Upper lobe of left lung (tissue), 6 donors: ENCODE data around the gene TREH. TPM values are rescaled to one million over a fixed set of nuclear protein-coding genes. Genes with fewer than 3 reads are reported as not detected.
"Not testable (repeated sequence)": the region's sequence is repeated elsewhere in the genome, so short reads cannot be mapped to it uniquely, and the experiment has no call there.

Source experiments
- ATAC-seq, 2 donors: fragments of 200-7000 bp; cut with Tn5 transposase; one replicate each; pipeline ENCODE4 v1.9.1; 2022; ENCODE audit warnings: mild to moderate bottlenecking in 2 of 2, moderate library complexity in 2 of 2; ENCODE audit not compliant: low FRiP score in 2 of 2
- DNase-seq, 2 donors: peaks; one replicate each; pipeline ENCODE4 v3.0.0-alpha.2; 2019 to 2020
- H3K27ac ChIP-seq, 4 donors: fragments of 200-600 bp; sonication (generic); one replicate each; pipeline ENCODE4 v1.5.1; 2016 to 2019
- H3K27me3 ChIP-seq, 4 donors: fragments of 200-600 bp; sonication (generic); one replicate each; pipeline ENCODE4 v1.5.1; 2017 to 2019
- H3K36me3 ChIP-seq, 4 donors: fragments of 200-600 bp; sonication (generic); one replicate each; pipeline ENCODE4 v1.5.1; 2016 to 2019
- H3K4me1 ChIP-seq, 4 donors: fragments of 200-600 bp; sonication (generic); one replicate each; pipeline ENCODE4 v1.5.1; 2018 to 2019
- H3K4me3 ChIP-seq, 4 donors: fragments of 200-600 bp; sonication (generic); one replicate each; pipeline ENCODE4 v1.5.1; 2017 to 2019; ENCODE audit warnings: mild to moderate bottlenecking in 2 of 4, moderate library complexity in 1 of 4
- H3K9me3 ChIP-seq, 4 donors: fragments of 200-600 bp; sonication (generic); one replicate each; pipeline ENCODE4 v1.5.1; 2018 to 2019
- EP300 ChIP-seq, 4 donors: sonication (generic); formaldehyde crosslinking; IDR thresholded peaks; one replicate each; pipeline ENCODE4 v1.5.1; 2017; ENCODE audit warnings: antibody characterized with exemption in 4 of 4, control low read depth in 2 of 4
- POLR2A ChIP-seq, 4 donors: fragments of 450-650 bp; IDR thresholded peaks; one replicate each; pipeline ENCODE4 v1.5.1; 2016 to 2017; ENCODE audit warnings: antibody characterized with exemption in 4 of 4, mild to moderate bottlenecking in 2 of 4
- POLR2AphosphoS5 ChIP-seq, 2 donors: sonication (generic); formaldehyde crosslinking; IDR thresholded peaks; one replicate each; pipeline ENCODE4 v1.5.1; 2017; ENCODE audit warnings: antibody characterized with exemption in 2 of 2
- WGBS, 2 donors: methylation state at CpG; one replicate each; pipeline ENCODE4 v1.1.5; 2017 to 2018; 5-methylcytosine and 5-hydroxymethylcytosine counted together
- total RNA-seq, 6 donors: library from RNA; depleted of rRNA in 4 of 6; stranded (reverse); fragments of >200 nt in 4 of 6; gene quantifications; one replicate each; pipeline versions ENCODE4 v1.1.0 to v1.2.1, GENCODE V29; 2016 to 2021
- TF ChIP-seq, protein P1 (sequence below), 6 experiments: fragments of 450-650 bp in 4 of 6; fragments of 200-600 bp in 2 of 6; sonication (generic) in 2 of 6; IDR thresholded peaks; one replicate each; pipeline ENCODE4 v1.5.1; 2016 to 2019; ENCODE audit warnings: antibody characterized with exemption in 6 of 6
- donor health status: DM: no; HTN: no; CAD: no; lungs with moderate emphysema.
- donor health status: DM: no; HTN: yes; CAD: no; lungs with severe emphysema.

Gene TREH
- total RNA-seq, 6 donors from 2014 or later: 0.17 to 1.0 (median 0.89) TPM; not detected in 3

DNA sequence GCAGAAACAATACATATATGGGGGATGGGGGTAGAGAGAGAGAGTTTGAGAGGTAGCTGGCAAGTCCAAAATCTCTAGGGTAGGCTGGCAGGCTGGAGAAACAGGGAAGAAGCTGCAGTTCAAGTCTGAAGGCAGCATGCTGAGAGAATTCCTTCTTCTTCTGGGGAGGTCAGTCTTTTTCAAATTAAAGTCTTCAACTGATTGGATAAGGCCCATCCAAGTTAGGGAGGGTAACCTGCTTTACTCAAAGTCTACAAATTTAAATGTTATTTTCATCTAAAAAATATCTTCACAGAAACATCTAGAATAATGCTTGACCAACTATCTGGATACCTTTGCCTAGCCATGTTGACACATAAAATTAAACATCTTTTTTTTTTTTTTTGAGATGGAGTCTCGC is 2.9 kb upstream of the TREH start:
- 88 to 92% methylated on average over 1 of the region's 1 CpG for WGBS, 2 donors
- ATAC-seq (no peak), DNase-seq (no peak)
- Histone ChIP-seq H3K27ac (no peak overlapping the region), H3K27me3 (no peaks in the 10 kb centered on the region), H3K4me1 (no peaks in the 10 kb centered on the region), H3K36me3 (no peaks in the 10 kb centered on the region), H3K9me3 (no peaks in the 10 kb centered on the region), H3K4me3 (no peak overlapping the region)
- TF ChIP-seq POLR2A (IDR thresholded peaks at IDR 0.05) (no peak), POLR2AphosphoS5 (IDR thresholded peaks at IDR 0.05) (no peak), EP300 (IDR thresholded peaks at IDR 0.05) (no peak)
- TF ChIP-seq, protein P1, sequence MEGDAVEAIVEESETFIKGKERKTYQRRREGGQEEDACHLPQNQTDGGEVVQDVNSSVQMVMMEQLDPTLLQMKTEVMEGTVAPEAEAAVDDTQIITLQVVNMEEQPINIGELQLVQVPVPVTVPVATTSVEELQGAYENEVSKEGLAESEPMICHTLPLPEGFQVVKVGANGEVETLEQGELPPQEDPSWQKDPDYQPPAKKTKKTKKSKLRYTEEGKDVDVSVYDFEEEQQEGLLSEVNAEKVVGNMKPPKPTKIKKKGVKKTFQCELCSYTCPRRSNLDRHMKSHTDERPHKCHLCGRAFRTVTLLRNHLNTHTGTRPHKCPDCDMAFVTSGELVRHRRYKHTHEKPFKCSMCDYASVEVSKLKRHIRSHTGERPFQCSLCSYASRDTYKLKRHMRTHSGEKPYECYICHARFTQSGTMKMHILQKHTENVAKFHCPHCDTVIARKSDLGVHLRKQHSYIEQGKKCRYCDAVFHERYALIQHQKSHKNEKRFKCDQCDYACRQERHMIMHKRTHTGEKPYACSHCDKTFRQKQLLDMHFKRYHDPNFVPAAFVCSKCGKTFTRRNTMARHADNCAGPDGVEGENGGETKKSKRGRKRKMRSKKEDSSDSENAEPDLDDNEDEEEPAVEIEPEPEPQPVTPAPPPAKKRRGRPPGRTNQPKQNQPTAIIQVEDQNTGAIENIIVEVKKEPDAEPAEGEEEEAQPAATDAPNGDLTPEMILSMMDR (IDR thresholded peaks at IDR 0.05): no peak

DNA sequence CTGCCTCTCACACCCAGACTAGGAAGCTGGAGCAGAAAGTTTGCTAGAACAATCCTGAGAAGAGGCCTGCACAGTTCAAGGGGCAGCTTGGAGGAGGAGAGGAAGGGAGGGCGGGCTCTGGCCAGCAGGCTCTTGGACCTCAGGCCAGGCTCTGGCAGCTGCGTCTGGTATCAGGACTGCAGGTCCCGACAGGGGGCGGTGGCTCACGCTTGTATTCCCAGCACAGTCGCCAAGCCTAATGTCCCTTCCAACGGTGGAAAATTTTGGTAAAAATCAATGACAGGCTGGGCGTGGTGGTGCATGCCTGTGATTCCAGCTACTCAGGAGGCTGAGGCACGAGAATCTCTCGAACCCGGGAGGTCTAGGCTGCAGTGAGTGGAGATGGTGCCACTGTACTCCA is 542 bp downstream of the TREH start:
- TF ChIP-seq, protein P1 (IDR thresholded peaks at IDR 0.05): peak in 2 of 6 experiments; percentile 7 to 30
- not testable (repeated sequence) for H3K9me3 ChIP-seq, H3K27me3 ChIP-seq, H3K27ac ChIP-seq, H3K4me3 ChIP-seq, H3K4me1 ChIP-seq, H3K36me3 ChIP-seq
- 44 to 47% methylated on average over 10 to 11 of the region's 11 CpGs for WGBS, 2 donors
- ATAC-seq (peak; percentile 63 to 66), DNase-seq (peak in 1 of 2 donors; percentile 48)

DNA sequence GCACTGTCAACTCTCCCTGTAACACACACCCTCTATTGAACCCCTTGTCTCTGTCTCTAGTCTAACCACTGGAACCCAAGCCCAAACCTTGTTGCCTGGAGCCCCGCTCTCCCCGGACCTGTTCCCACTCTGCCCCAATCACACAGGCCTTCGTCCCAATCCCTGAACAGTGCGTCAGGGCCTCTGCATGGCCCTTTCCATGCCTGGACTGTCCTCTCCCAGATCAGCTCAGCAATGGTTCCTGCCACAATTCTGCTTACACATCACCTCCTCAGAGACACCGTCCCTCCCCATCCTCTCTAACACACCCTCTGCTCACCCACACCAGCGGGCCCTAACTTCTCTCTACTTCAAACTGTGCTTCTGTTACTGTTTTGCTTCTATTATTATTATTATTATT is 1.5 kb downstream of the TREH start:
- no peak overlapping the region for H3K27ac ChIP-seq
- no peaks in the 10 kb centered on the region for H3K4me1 ChIP-seq
- H3K9me3 ChIP-seq: no peaks in the 10 kb centered on the region
- DNase-seq: no peak
- H3K36me3 ChIP-seq: no peaks in the 10 kb centered on the region
- TF ChIP-seq POLR2AphosphoS5 (IDR thresholded peaks at IDR 0.05): no peak
- no peak for TF ChIP-seq POLR2A (IDR thresholded peaks at IDR 0.05)
- TF ChIP-seq, protein P1 (IDR thresholded peaks at IDR 0.05): no peak
- no peak for TF ChIP-seq EP300 (IDR thresholded peaks at IDR 0.05)
- no peaks in the 10 kb centered on the region for H3K27me3 ChIP-seq
- no peak for ATAC-seq
- WGBS, 2 donors: 94 to 96% methylated on average over 6 of the region's 6 CpGs
- H3K4me3 ChIP-seq: no peak overlapping the region

DNA sequence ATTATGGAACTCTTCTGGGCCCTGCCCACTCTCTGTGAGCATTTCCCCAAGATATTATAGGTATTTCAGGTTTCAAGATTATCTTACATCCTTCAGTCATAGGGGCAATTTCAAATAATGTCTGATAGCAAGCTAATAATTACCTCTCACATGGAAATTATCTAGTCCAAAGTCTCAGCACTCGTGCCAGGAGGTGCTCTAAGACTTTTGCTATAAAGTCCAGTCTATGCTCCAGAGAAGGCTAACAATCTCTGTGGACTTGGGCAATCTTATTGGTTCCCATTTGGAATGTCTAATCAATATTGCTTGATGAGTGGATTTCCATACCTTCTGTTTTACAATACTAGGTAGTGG is 5.4 kb downstream of the TREH start:
- H3K27ac ChIP-seq: no peak overlapping the region
- H3K27me3 ChIP-seq: no peaks in the 10 kb centered on the region
- H3K36me3 ChIP-seq: no peaks in the 10 kb centered on the region
- no peaks in the 10 kb centered on the region for H3K4me1 ChIP-seq
- no peaks in the 10 kb centered on the region for H3K9me3 ChIP-seq
- no peak overlapping the region for H3K4me3 ChIP-seq
- DNase-seq: no peak
- TF ChIP-seq POLR2A (IDR thresholded peaks at IDR 0.05) (no peak), POLR2AphosphoS5 (IDR thresholded peaks at IDR 0.05) (no peak), EP300 (IDR thresholded peaks at IDR 0.05) (no peak)
- TF ChIP-seq, protein P1 (IDR thresholded peaks at IDR 0.05): no peak
- 94 to 100% methylated on average over 1 of the region's 1 CpG for whole genome bisulfite sequencing, 2 donors
- no peak for ATAC-seq

DNA sequence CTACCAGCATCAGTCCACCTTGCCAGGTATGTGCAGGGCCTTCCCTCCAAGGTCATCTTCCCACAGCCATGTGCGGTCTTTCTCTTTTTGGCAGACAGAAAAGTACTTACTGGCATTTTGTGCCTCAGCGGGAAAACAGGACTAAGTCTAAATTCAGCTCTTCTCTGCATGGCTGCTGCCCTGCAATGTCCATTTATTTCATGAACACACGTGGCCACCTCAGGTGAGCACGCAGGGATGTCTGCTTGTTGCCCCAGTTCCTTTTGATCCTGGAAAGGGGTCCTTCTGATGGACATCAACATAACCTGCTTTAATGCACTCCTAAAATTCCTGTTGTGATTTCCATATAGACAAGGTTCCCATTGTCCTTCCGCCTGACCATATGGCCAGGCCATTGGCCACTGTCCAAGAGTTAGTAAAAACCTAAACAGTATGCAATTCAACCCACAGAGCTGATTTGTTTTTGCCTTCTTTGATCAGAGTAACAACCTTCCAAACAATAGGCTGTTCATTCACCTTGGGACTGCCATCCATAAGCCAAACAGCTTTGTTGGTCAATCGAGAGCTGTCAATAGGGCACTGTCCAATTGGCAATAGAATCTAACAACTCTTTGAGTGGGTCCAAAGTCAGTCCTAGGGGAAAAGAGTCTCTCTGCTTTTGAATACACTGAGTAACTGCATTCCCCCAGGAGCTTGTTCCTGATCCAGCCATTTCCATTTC is 5.9 kb downstream of the TREH start:
- ATAC-seq (no peak), DNase-seq (no peak)
- no peaks in the 10 kb centered on the region for H3K36me3 ChIP-seq
- no peaks in the 10 kb centered on the region for H3K27me3 ChIP-seq
- H3K9me3 ChIP-seq: no peaks in the 10 kb centered on the region
- no peaks in the 10 kb centered on the region for H3K4me1 ChIP-seq
- TF ChIP-seq POLR2A (IDR thresholded peaks at IDR 0.05) (no peak), EP300 (IDR thresholded peaks at IDR 0.05) (no peak), POLR2AphosphoS5 (IDR thresholded peaks at IDR 0.05) (no peak)
- TF ChIP-seq, protein P1 (IDR thresholded peaks at IDR 0.05): no peak
- H3K4me3 ChIP-seq: no peak overlapping the region
- WGBS, 2 donors: 81 to 88% methylated on average over 6 of the region's 6 CpGs
- no peak overlapping the region for H3K27ac ChIP-seq
